Left cardiac atrium (tissue), 4 donors: Measurements from ENCODE around the gene DMTF1. TPM values are rescaled to one million over a fixed set of nuclear protein-coding genes. Genes with fewer than 3 reads are reported as not detected.

Experiments
- ATAC-seq, 2 donors: fragments of 200-7000 bp; cut with Tn5 transposase; one replicate each; pipeline ENCODE4 v1.9.1; 2020; ENCODE audit warnings: mild to moderate bottlenecking in 2 of 2, moderate library complexity in 2 of 2
- DNase-seq: peaks from one replicate; pipeline ENCODE4 v3.0.0-alpha.2; 2020
- intact Hi-C, 2 donors: fragments of 100-400 bp; cut with DNase I; formaldehyde crosslinking; loops; one replicate each; pipeline versions ENCODE4 v1.14.1 to v1.15.1; 2022 to 2023
- total RNA-seq, 2 donors: library from RNA; stranded (reverse); fragmentation: NEBNext Ultra II Directional; extraction: Animal tissue kit (Norgen Biotek cat#: 25700); gene quantifications; one replicate each; pipeline ENCODE4 v1.2.1, GENCODE V29; 2021
- donor health status: DM: no; HTN: yes; CAD: no.
- donor health status: DM: no; HTN: yes; CAD: no; lungs with severe emphysema.
- donor health status: DM: yes; HTN: yes; CAD: no.
- donor health status: Dilated cardiomyopathy.

DMTF1 gene
- total RNA-seq, 2 donors from 2014 or later: 25.4 to 31.7 TPM

DNA sequence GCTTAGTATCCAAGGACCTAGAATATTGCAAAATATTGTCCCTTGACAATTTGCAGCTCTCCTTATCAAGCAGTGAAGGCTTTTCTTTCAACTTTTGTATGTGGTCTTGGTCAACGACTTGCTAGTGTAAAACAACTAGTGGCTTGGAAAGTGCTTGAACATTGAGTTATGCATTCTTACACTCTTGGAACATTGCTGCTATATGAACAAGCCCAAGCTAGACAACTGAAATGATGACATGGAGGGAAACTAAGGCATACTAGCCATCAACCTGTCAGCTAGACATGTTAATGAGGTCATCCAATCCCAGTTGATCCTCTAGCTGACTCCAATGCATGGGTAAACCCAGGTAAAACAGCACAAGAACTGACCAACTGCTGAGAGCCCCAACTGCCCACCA lies 12.7 kb upstream of the DMTF1 start:
- ATAC-seq: no peak
- intact Hi-C loops: no loop called here
- no peak for DNase-seq

- DNase-seq (no peak), ATAC-seq (peak in 1 of 2 donors; percentile 87)
- intact Hi-C loops: no loop called here
Measured at GRCh38 chr7:87140271-87140748, 11.9 kb upstream of the DMTF1 start.

DNA sequence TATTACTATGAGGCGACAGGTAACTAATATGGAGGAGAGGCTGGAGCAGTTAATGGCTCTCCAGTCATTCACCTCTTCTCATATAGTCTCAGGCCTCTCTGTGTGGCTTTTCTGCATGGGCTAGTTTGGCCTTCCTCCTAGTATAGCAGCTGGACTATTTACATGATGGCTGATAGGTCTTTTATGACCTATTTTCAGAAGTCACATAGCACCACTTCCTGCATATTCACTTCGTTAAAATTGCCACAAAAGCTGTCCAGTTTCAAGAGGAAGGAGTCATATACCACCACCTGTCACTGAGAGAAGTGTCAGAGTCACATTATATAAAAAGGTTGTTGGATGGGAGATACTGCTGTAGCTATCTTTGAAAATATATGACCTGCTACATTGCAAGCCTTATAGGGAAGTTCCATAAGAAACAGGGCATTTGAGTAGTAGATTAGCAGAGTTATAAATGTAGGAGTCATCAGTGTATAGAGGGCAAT lies 8.0 kb upstream of the DMTF1 start:
- ATAC-seq: no peak
- intact Hi-C loops: no loop called here
- DNase-seq: no peak

- peak; percentile 47 to 53 for ATAC-seq
- intact Hi-C loops: loop anchor here in 1 of 2 donors (5.0 kb wide), 1 partner anchor 210 kb away; no protein-coding TSS in a partner anchor
- peak; percentile 32 for DNase-seq
Measured at GRCh38 chr7:87146740-87147386, 5.4 kb upstream of the DMTF1 start.

- no peak for DNase-seq
- no peak for ATAC-seq
- intact Hi-C loops: loop anchor here in 1 of 2 donors (5.0 kb wide), 1 partner anchor 210 kb away; no protein-coding TSS in a partner anchor
Measured at GRCh38 chr7:87147500-87147899, 4.8 kb upstream of the DMTF1 start.

DNA sequence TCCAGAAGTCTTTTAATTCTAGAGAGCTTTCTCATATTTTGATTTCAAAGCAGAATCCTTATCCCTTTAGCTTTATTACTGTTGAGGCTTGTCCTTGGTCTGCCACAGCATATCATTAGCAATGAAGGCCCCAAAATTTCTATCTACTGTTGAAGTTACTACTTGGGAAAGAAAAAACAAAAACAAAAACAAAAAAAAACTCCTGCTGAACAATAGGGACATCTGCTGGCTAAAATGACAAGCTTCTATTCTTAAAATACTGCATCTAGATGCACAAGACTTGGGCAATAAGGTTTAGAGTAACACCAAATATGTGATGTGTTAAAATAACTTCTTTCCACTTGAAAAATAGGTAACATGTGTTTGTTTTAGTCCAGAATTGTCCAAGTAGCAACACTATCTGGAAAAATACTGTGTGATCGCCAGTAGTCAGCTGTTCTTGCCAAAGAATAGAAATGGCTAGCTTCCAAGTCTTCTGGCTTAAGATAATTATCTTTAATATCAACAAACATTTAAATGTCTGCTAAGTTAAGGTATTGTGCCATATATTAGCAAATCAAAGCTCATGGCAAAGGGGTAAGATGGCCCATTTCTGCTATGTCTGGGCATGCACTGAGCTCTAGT lies 3.8 kb upstream of the DMTF1 start:
- intact Hi-C loops: loop anchor here (1.0 to 5.0 kb wide), 2 partner anchors 208 to 211 kb away; no protein-coding TSS in a partner anchor
- ATAC-seq (no peak), DNase-seq (no peak)

GRCh38 chr7:87151002-87151728 lies 1.1 kb upstream of the DMTF1 start:
- intact Hi-C loops: loop anchor here in 1 of 2 donors (10.0 kb wide), 2 partner anchors 64 to 194 kb away; partner anchors contain the start of genes CROT and TMEM243
- no peak for ATAC-seq
- no peak for DNase-seq

DNA sequence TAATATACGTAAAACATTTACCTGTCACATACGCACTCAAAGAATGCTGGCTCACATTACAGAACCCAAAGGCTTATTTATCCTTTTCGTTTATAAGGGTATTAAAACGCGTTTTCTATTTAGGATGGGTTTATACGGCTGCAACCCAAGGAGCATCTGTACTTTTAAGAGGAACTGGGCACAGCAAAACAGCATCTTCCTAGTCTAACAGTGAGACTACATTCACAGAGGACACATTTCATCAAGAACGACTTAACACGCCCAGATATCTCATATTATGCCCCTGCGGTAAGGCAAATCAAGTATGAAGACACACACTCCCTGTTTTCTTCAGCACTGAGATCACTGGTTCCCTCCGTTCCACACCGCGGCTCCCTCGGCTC lies 533 bp upstream of the DMTF1 start:
- no peak for DNase-seq
- ATAC-seq: no peak
- intact Hi-C loops: loop anchor here in 1 of 2 donors (10.0 kb wide), 2 partner anchors 63 to 193 kb away; partner anchors contain the start of genes CROT and TMEM243

GRCh38 chr7:87152897-87153641 lies 816 bp downstream of the DMTF1 start:
- DNase-seq (peak; percentile 50), ATAC-seq (peak; percentile 5 to 20)
- intact Hi-C loops: loop anchor here in 1 of 2 donors (10.0 kb wide), 2 partner anchors 62 to 192 kb away; partner anchors contain the start of genes CROT and TMEM243

GRCh38 chr7:87154166-87154565 lies 1.9 kb downstream of the DMTF1 start:
- ATAC-seq (no peak), DNase-seq (no peak)
- intact Hi-C loops: loop anchor here in 1 of 2 donors (10.0 kb wide), 2 partner anchors 61 to 191 kb away; partner anchors contain the start of genes CROT and TMEM243

- no peak for ATAC-seq
- no peak for DNase-seq
- intact Hi-C loops: loop anchor here in 1 of 2 donors (10.0 kb wide), 2 partner anchors 60 to 190 kb away; partner anchors contain the start of genes CROT and TMEM243
Measured at GRCh38 chr7:87154569-87154968, 2.3 kb downstream of the DMTF1 start.

- DNase-seq (no peak), ATAC-seq (no peak)
- intact Hi-C loops: loop anchor here in 1 of 2 donors (10.0 kb wide), 2 partner anchors 59 to 189 kb away; partner anchors contain the start of genes CROT and TMEM243
Measured at GRCh38 chr7:87155788-87156187, 3.5 kb downstream of the DMTF1 start.

GRCh38 chr7:87156709-87157108 lies 4.5 kb downstream of the DMTF1 start:
- DNase-seq (no peak), ATAC-seq (no peak)
- intact Hi-C loops: loop anchor here in 1 of 2 donors (10.0 kb wide), 2 partner anchors 58 to 188 kb away; partner anchors contain the start of genes CROT and TMEM243

DNA sequence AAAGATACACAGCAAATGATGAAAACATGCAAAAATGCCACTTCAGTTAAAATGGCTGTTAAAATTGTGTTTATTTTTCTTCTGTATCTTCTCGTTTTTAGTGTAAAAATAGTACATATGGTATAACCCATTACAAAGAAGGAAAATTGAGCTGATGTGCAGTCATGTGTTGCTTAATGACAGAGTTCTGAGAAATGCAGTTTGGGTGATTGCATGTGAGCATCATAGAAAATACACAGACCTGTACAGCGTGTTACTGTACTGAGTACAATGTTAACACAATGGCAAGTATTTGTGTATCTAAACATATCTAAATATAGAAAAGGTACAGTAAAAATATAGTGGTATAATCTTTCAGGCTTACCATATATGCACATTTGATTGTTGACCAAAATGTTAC lies 7.3 kb downstream of the DMTF1 start:
- intact Hi-C loops: loop anchor here in 1 of 2 donors (10.0 kb wide), 2 partner anchors 55 to 185 kb away; partner anchors contain the start of genes CROT and TMEM243
- DNase-seq (no peak), ATAC-seq (no peak)

GRCh38 chr7:87164433-87164832 lies 12.2 kb downstream of the DMTF1 start:
- no peak for ATAC-seq
- intact Hi-C loops: no loop called here
- DNase-seq: no peak

GRCh38 chr7:87170828-87171227 lies 18.6 kb downstream of the DMTF1 start:
- DNase-seq: no peak
- intact Hi-C loops: no loop called here
- no peak for ATAC-seq

GRCh38 chr7:87171282-87171934 lies 19.2 kb downstream of the DMTF1 start:
- no peak for ATAC-seq
- intact Hi-C loops: no loop called here
- no peak for DNase-seq

- DNase-seq: no peak
- intact Hi-C loops: no loop called here
- peak in 1 of 2 donors; percentile 68 for ATAC-seq
Measured at GRCh38 chr7:87173471-87173870, 21.2 kb downstream of the DMTF1 start.
